Activated naive CD4-positive, alpha-beta T cell treated with anti-CD3 and anti-CD28 coated beads, Interleukin-2, amount 10 ng/mL, durations not matched to agents 7 days and 5 days (primary cell): ENCODE measurements around the gene ROBO1.

Source experiments
- CTCF ChIA-PET: fragments of 350-600 bp; sonication (Branson Sonifier 250); formaldehyde crosslinking; loops from one replicate; lab custom pipeline; 2021; ENCODE audit warnings: antibody characterized with exemption; lab: Charles Lee
- DNase-seq: peaks from one replicate; pipeline ENCODE4 v3.0.0-alpha.2; 2020
- H3K27ac Mint-ChIP-seq: one replicate; pipeline ENCODE4 v1.8.0; 2021; ENCODE audit warnings: mild to moderate bottlenecking, moderate library complexity, mixed read lengths
- H3K27me3 Mint-ChIP-seq: one replicate; pipeline ENCODE4 v1.8.0; 2021; ENCODE audit warnings: mild to moderate bottlenecking, mixed read lengths
- H3K36me3 Mint-ChIP-seq: one replicate; pipeline ENCODE4 v1.8.0; 2021; ENCODE audit warnings: mixed read lengths
- H3K4me1 Mint-ChIP-seq: one replicate; pipeline ENCODE4 v1.8.0; 2021; ENCODE audit warnings: mixed read lengths
- H3K4me3 Mint-ChIP-seq: one replicate; pipeline ENCODE4 v1.8.0; 2021; ENCODE audit warnings: mild to moderate bottlenecking, moderate library complexity, mixed read lengths
- H3K9me3 Mint-ChIP-seq: one replicate; pipeline ENCODE4 v1.8.0; 2021; ENCODE audit warnings: mixed read lengths

ROBO1 gene

DNA sequence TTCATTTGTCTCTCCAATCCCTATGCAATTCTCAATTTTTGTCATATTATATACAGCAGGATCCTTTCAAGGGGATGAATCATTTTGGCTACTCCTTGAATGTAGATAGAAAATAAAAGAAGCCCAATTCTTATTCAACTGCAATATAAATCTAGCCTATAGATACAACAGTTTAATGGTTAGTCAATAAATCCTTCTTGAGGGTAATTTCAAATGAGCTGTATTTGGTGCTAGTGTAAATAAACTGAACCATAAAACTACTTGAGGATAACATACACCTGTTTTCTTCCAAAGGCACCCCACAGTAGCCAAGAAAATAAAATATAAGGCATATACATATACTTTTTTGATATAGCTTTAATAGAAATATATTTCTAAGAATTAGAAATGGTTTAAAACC is 830.3 kb downstream of the ROBO1 start:
- Mint-ChIP-seq H3K36me3 (no peaks in the 10 kb centered on the region), H3K4me3 (no peak overlapping the region), H3K4me1 (no peaks in the 10 kb centered on the region), H3K27me3 (no peaks in the 10 kb centered on the region), H3K9me3 (peaks cover 7% of the 10 kb centered on the region), H3K27ac (no peak overlapping the region)
- CTCF ChIA-PET, result no interaction called here
- no peak for DNase-seq

GRCh38 chr3:78927759-78928158 is 840.0 kb downstream of the ROBO1 start:
- Mint-ChIP-seq H3K9me3 (peaks cover 1% of the 10 kb centered on the region), H3K27me3 (no peaks in the 10 kb centered on the region), H3K4me3 (no peak overlapping the region), H3K4me1 (no peaks in the 10 kb centered on the region), H3K36me3 (no peaks in the 10 kb centered on the region), H3K27ac (no peak overlapping the region)
- CTCF ChIA-PET, result no interaction called here
- DNase-seq, result no peak

- Mint-ChIP-seq H3K4me1 (no peaks in the 10 kb centered on the region), H3K4me3 (no peak overlapping the region), H3K36me3 (no peaks in the 10 kb centered on the region), H3K27me3 (no peaks in the 10 kb centered on the region), H3K27ac (no peak overlapping the region), H3K9me3 (peaks cover 1% of the 10 kb centered on the region)
- no peak for DNase-seq
- CTCF ChIA-PET, result no interaction called here
These were observed 841.3 kb downstream of the ROBO1 start for GRCh38 chr3:78926523-78926922.

- Mint-ChIP-seq H3K36me3 (no peaks in the 10 kb centered on the region), H3K27ac (no peak overlapping the region), H3K4me1 (no peaks in the 10 kb centered on the region), H3K4me3 (no peak overlapping the region), H3K9me3 (peaks cover 1% of the 10 kb centered on the region), H3K27me3 (no peaks in the 10 kb centered on the region)
- no peak for DNase-seq
- CTCF ChIA-PET, result no interaction called here
These were observed 843.1 kb downstream of the ROBO1 start for GRCh38 chr3:78924711-78925110.

DNA sequence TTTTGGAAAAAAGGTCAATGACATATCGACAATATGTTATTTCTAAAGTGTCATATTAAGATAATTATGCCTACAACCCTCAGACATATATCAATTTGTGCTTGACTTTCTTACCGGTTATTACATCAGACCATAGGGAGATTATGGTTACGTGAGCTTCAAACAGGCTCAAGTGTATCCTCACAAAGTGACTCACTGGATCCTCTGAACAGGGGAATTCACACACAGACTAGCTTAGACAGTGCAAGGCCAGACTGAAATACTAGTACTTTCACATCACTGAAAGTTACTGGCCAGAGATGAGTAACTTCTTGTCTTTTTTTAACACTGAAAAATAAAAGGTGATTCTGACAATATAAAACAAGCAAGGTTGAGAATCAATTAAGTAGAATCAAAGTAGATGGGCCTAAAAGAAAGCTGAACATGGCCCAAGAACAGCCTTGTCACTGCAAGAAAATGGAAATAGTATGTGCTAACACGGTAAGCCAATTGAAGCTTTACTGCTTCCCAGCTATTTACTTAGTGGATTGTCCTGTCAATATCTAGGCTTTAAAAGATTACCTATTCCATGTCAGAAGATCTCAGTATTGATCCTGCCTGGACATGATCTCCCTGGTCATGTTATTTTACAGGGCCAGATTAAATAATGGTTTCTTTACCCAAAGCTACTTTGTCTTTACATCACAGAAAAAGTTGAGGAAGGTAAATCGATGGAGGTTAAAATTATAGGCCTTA is 848.6 kb downstream of the ROBO1 start:
- Mint-ChIP-seq H3K4me3 (no peak overlapping the region), H3K9me3 (peaks cover 3% of the 10 kb centered on the region), H3K27me3 (no peaks in the 10 kb centered on the region), H3K4me1 (no peaks in the 10 kb centered on the region), H3K27ac (no peak overlapping the region), H3K36me3 (no peaks in the 10 kb centered on the region)
- CTCF ChIA-PET, result no interaction called here
- DNase-seq, result no peak

DNA sequence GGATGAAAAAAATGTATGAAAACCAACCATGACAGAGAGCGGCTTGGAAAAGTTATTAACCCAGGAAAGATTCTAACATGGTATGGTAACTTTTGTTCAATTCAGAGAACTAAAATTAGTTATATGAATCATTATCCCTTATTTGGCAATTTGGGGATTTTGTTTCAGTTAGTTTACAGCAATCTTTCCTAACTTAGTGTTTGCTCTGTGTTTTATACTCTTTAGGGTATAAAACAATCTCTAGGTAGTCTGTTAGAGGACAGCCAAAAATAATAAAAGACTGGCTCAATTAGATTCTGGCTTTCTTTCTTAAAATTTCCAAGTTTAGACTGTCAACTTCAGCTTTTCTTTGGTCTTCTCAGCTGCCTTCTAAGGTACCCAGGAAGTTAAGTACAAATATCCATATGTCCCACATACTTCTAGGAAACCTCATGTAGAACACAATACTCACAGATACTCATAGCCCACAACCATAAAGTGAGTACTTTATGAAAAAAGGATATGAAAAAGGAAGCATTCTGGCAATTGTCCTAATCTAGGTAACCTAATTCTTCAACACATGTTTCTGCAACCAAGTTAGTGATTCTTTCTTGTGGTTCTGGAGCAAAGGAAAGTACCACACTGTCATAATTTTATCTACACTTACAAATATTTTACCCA is 849.3 kb downstream of the ROBO1 start:
- Mint-ChIP-seq H3K4me3 (no peak overlapping the region), H3K27me3 (no peaks in the 10 kb centered on the region), H3K27ac (no peak overlapping the region), H3K36me3 (no peaks in the 10 kb centered on the region), H3K4me1 (no peaks in the 10 kb centered on the region), H3K9me3 (peaks cover 3% of the 10 kb centered on the region)
- DNase-seq, result no peak
- CTCF ChIA-PET, result no interaction called here

- peaks cover 3% of the 10 kb centered on the region for H3K9me3 Mint-ChIP-seq
- no peaks in the 10 kb centered on the region for H3K27me3 Mint-ChIP-seq
- H3K4me1 Mint-ChIP-seq, result no peaks in the 10 kb centered on the region
- no peak overlapping the region for H3K4me3 Mint-ChIP-seq
- DNase-seq, result no peak
- H3K36me3 Mint-ChIP-seq, result no peaks in the 10 kb centered on the region
- CTCF ChIA-PET, result interaction anchor here (1.1 kb wide), 1 partner anchor 15 kb away, joined by 3 read pairs; no protein-coding TSS in a partner anchor
- H3K27ac Mint-ChIP-seq, result no peak overlapping the region
These were observed 850.3 kb downstream of the ROBO1 start for GRCh38 chr3:78917536-78917935.

GRCh38 chr3:78913711-78914110 is 854.1 kb downstream of the ROBO1 start:
- H3K9me3 Mint-ChIP-seq, result peaks cover 1% of the 10 kb centered on the region
- CTCF ChIA-PET, result no interaction called here
- H3K27ac Mint-ChIP-seq, result no peak overlapping the region
- no peaks in the 10 kb centered on the region for H3K27me3 Mint-ChIP-seq
- DNase-seq, result no peak
- H3K36me3 Mint-ChIP-seq, result no peaks in the 10 kb centered on the region
- no peak overlapping the region for H3K4me3 Mint-ChIP-seq
- H3K4me1 Mint-ChIP-seq, result no peaks in the 10 kb centered on the region

DNA sequence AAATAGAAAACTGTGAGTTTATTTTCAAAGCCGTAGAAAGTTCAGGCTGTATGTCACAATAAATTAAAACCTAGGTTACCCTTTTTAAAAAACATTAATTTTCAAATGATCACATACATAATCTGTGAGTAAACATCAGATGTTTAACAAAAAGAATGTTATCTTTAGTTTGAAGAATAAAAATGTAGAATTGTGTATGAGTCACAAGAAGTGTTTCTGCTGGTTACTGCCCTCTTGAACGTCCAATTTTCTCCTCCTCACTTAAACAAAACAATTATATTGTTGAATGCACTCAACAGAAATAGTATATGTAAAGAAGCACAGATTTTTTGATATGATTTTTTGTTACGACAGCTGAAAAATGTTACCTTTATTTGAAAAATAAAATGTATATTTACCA is 855.1 kb downstream of the ROBO1 start:
- CTCF ChIA-PET, result no interaction called here
- H3K27me3 Mint-ChIP-seq, result no peaks in the 10 kb centered on the region
- no peak overlapping the region for H3K4me3 Mint-ChIP-seq
- no peaks in the 10 kb centered on the region for H3K36me3 Mint-ChIP-seq
- DNase-seq, result no peak
- H3K9me3 Mint-ChIP-seq, result peaks cover 1% of the 10 kb centered on the region
- H3K4me1 Mint-ChIP-seq, result no peaks in the 10 kb centered on the region
- no peak overlapping the region for H3K27ac Mint-ChIP-seq

- Mint-ChIP-seq H3K4me3 (no peak overlapping the region), H3K9me3 (peaks cover 1% of the 10 kb centered on the region), H3K36me3 (no peaks in the 10 kb centered on the region), H3K27ac (no peak overlapping the region), H3K4me1 (no peaks in the 10 kb centered on the region), H3K27me3 (no peaks in the 10 kb centered on the region)
- CTCF ChIA-PET, result no interaction called here
- no peak for DNase-seq
These were observed 855.5 kb downstream of the ROBO1 start for GRCh38 chr3:78912259-78912658.

- Mint-ChIP-seq H3K27me3 (no peaks in the 10 kb centered on the region), H3K9me3 (no peaks in the 10 kb centered on the region), H3K36me3 (no peaks in the 10 kb centered on the region), H3K4me3 (no peak overlapping the region), H3K4me1 (no peaks in the 10 kb centered on the region), H3K27ac (no peak overlapping the region)
- no peak for DNase-seq
- CTCF ChIA-PET, result no interaction called here
These were observed 856.4 kb downstream of the ROBO1 start for GRCh38 chr3:78911394-78911793.

- Mint-ChIP-seq H3K4me3 (no peak overlapping the region), H3K27me3 (no peaks in the 10 kb centered on the region), H3K4me1 (no peaks in the 10 kb centered on the region), H3K27ac (no peak overlapping the region), H3K9me3 (no peaks in the 10 kb centered on the region), H3K36me3 (no peaks in the 10 kb centered on the region)
- CTCF ChIA-PET, result no interaction called here
- DNase-seq, result no peak
These were observed 859.6 kb downstream of the ROBO1 start for GRCh38 chr3:78908236-78908635.

- no peak overlapping the region for H3K27ac Mint-ChIP-seq
- H3K4me3 Mint-ChIP-seq, result no peak overlapping the region
- CTCF ChIA-PET, result no interaction called here
- no peaks in the 10 kb centered on the region for H3K9me3 Mint-ChIP-seq
- H3K4me1 Mint-ChIP-seq, result no peaks in the 10 kb centered on the region
- H3K36me3 Mint-ChIP-seq, result no peaks in the 10 kb centered on the region
- DNase-seq, result no peak
- no peaks in the 10 kb centered on the region for H3K27me3 Mint-ChIP-seq
These were observed 860.4 kb downstream of the ROBO1 start for GRCh38 chr3:78907367-78907766.

GRCh38 chr3:78906930-78907329 is 860.9 kb downstream of the ROBO1 start:
- Mint-ChIP-seq H3K9me3 (no peaks in the 10 kb centered on the region), H3K4me1 (no peaks in the 10 kb centered on the region), H3K4me3 (no peak overlapping the region), H3K27me3 (no peaks in the 10 kb centered on the region), H3K36me3 (no peaks in the 10 kb centered on the region), H3K27ac (no peak overlapping the region)
- CTCF ChIA-PET, result no interaction called here
- DNase-seq, result no peak

DNA sequence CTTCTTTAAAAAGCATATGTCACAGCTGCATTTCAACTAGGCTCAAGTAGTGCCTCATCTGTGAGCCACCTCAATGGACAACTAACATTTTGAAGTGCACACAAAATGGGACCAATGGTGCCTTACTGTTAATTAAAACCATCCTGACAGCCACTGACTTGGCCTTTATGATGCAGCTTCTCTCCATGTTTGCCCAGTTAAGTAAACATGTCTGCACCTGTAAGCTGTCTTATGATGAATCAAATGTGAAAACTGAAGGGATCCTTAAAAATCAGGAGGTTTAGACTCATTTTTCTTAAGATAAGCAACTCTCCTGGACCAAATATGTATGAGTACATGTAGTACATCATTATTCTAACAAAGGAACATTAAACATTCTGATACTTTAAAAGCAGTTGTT is 861.6 kb downstream of the ROBO1 start:
- no peak overlapping the region for H3K27ac Mint-ChIP-seq
- no peaks in the 10 kb centered on the region for H3K36me3 Mint-ChIP-seq
- H3K27me3 Mint-ChIP-seq, result no peaks in the 10 kb centered on the region
- CTCF ChIA-PET, result no interaction called here
- no peaks in the 10 kb centered on the region for H3K4me1 Mint-ChIP-seq
- H3K9me3 Mint-ChIP-seq, result no peaks in the 10 kb centered on the region
- no peak for DNase-seq
- H3K4me3 Mint-ChIP-seq, result no peak overlapping the region
